ENCODE measurements around the gene MYO5B.

DNA sequence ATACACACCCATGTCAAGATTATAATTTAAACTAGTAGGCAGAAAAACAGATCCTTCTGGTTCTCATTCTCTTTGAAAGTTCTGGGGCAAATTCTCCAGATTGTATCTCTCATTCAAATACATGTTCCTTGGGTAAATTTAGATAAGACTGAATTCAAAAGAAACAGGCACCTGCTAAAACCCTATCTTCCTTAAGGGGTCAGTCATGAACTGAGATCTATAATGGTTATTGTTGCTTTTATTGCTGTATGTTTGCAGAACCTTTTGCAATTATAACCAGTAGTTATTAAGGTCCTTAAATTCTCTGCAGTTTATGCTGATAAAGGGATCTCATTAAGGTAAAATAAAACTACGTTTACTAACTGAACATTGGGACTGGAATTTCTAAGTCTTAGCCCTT is 83.5 kb downstream of the MYO5B start:
- TF ChIP-seq, protein P1, sequence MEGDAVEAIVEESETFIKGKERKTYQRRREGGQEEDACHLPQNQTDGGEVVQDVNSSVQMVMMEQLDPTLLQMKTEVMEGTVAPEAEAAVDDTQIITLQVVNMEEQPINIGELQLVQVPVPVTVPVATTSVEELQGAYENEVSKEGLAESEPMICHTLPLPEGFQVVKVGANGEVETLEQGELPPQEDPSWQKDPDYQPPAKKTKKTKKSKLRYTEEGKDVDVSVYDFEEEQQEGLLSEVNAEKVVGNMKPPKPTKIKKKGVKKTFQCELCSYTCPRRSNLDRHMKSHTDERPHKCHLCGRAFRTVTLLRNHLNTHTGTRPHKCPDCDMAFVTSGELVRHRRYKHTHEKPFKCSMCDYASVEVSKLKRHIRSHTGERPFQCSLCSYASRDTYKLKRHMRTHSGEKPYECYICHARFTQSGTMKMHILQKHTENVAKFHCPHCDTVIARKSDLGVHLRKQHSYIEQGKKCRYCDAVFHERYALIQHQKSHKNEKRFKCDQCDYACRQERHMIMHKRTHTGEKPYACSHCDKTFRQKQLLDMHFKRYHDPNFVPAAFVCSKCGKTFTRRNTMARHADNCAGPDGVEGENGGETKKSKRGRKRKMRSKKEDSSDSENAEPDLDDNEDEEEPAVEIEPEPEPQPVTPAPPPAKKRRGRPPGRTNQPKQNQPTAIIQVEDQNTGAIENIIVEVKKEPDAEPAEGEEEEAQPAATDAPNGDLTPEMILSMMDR (conservative IDR thresholded peaks at IDR 0.05; ENCODE audit: low read length): 0 out of 2 replicates have a peak, but pooled peaks have one; percentile 16
- TF ChIP-seq EZH2phosphoT487 (IDR thresholded peaks at IDR 0.05; ENCODE audit: borderline replicate concordance, low read depth, low read length): no peak
